ENCODE results near the gene LCLAT1. TPM values are rescaled to one million over a fixed set of nuclear protein-coding genes. Genes with fewer than 3 reads are reported as not detected.

LCLAT1 gene
- total and polyA plus RNA-seq, 2 donors (not counting 1 experiment from before 2014, with no cell fraction given): 5.1 to 21.9 TPM

GRCh38 chr2:30631051-30631671 lies 184.1 kb downstream of the LCLAT1 start:
- Mint-ChIP-seq H3K9me3 (ENCODE audit: insufficient read depth) (no peaks in the 10 kb centered on the region), H3K4me3 (no peak overlapping the region), H3K4me1 (peaks cover 21% of the 10 kb centered on the region), H3K27me3 (no peaks in the 10 kb centered on the region), H3K27ac (no peak overlapping the region)
- Histone ChIP-seq H3K9ac (ENCODE audit: low read length) (no peak overlapping the region), H3K27ac (ENCODE audit: low read length in 2 of 2) (no peak overlapping the region), H3K9me3 (ENCODE audit: control extremely low read depth in 1 of 3, control insufficient read depth in 2 of 3, insufficient read depth in 1 of 3, low read length in 2 of 3) (no peaks in the 10 kb centered on the region), H2AFZ (ENCODE audit: insufficient read depth, low read depth, low read length, poor library complexity, severe bottlenecking) (no peak overlapping the region), H3K36me3 (replicated peaks in 1 of 2; ENCODE audit: control extremely low read depth in 1 of 2, control insufficient read depth in 1 of 2, extremely low read depth in 1 of 2, insufficient read depth in 2 of 2, low read length in 1 of 2) (peaks cover 0 to 7% of the 10 kb centered on the region in 2 experiments), H3K4me3 (ENCODE audit: control extremely low read depth in 1 of 5, extremely low read depth in 1 of 5, insufficient read depth in 1 of 5, low read depth in 2 of 5, low read length in 4 of 5) (no peak overlapping the region), H3K4me2 (replicated peaks; ENCODE audit: low read depth, low read length, poor library complexity, severe bottlenecking) (no peak overlapping the region), H3K79me2 (ENCODE audit: control insufficient read depth, insufficient read depth, low read length) (no peaks in the 10 kb centered on the region), H3K27me3 (replicated peaks in 1 of 4; ENCODE audit: control extremely low read depth in 1 of 4, control insufficient read depth in 3 of 4, insufficient read depth in 4 of 4, low read length in 3 of 4) (no peaks in the 10 kb centered on the region), H4K20me1 (ENCODE audit: control insufficient read depth, insufficient read depth, low read length, poor library complexity, severe bottlenecking) (no peaks in the 10 kb centered on the region), H3K4me1 (ENCODE audit: control insufficient read depth in 2 of 2, insufficient read depth in 2 of 2, low read length in 2 of 2) (peaks cover 5 to 13% of the 10 kb centered on the region in 2 donors)
- peak; percentile 43 for ATAC-seq (ENCODE audit: low read depth)
- WGBS (ENCODE audit: insufficient coverage): no CpG with 5 or more reads among the region's 1 CpG
- ChIA-PET POLR2A (no interaction called here), CTCF (interaction anchor here (0.8 to 2.2 kb wide), 4 partner anchors 9 to 81 kb away, joined by 4 to 7 read pairs (median 5); no protein-coding TSS in a partner anchor)
- DNase-seq: peak; percentile 20
- TF ChIP-seq EZH2 (IDR thresholded peaks at IDR 0.05; ENCODE audit: borderline replicate concordance, insufficient read depth, low read depth, low read length, poor library complexity, severe bottlenecking) (no peak), CTCF (IDR thresholded peaks at IDR 0.05) (no peak)
- intact Hi-C loops (cut with micrococcal nuclease): no loop called here

GRCh38 chr2:30633039-30633438 lies 186.0 kb downstream of the LCLAT1 start:
- ATAC-seq (ENCODE audit: low read depth): no peak
- no peak overlapping the region for H3K27ac Mint-ChIP-seq
- ChIA-PET POLR2A (no interaction called here), CTCF (interaction anchor here (1.0 to 2.2 kb wide), 2 partner anchors 10 to 79 kb away, joined by 3 to 7 read pairs; no protein-coding TSS in a partner anchor)
- Histone ChIP-seq H3K27me3 (replicated peaks in 1 of 4; ENCODE audit: control extremely low read depth in 1 of 4, control insufficient read depth in 3 of 4, insufficient read depth in 4 of 4, low read length in 3 of 4) (no peaks in the 10 kb centered on the region), H3K27ac (ENCODE audit: low read length in 2 of 2) (no peak overlapping the region), H3K36me3 (replicated peaks in 1 of 2; ENCODE audit: control extremely low read depth in 1 of 2, control insufficient read depth in 1 of 2, extremely low read depth in 1 of 2, insufficient read depth in 2 of 2, low read length in 1 of 2) (peaks cover 0 to 7% of the 10 kb centered on the region in 2 experiments), H4K20me1 (ENCODE audit: control insufficient read depth, insufficient read depth, low read length, poor library complexity, severe bottlenecking) (no peaks in the 10 kb centered on the region), H3K4me2 (replicated peaks; ENCODE audit: low read depth, low read length, poor library complexity, severe bottlenecking) (no peak overlapping the region), H2AFZ (ENCODE audit: insufficient read depth, low read depth, low read length, poor library complexity, severe bottlenecking) (no peak overlapping the region), H3K4me3 (ENCODE audit: control extremely low read depth in 1 of 5, extremely low read depth in 1 of 5, insufficient read depth in 1 of 5, low read depth in 2 of 5, low read length in 4 of 5) (no peak overlapping the region), H3K4me1 (ENCODE audit: control insufficient read depth in 2 of 2, insufficient read depth in 2 of 2, low read length in 2 of 2) (peaks cover 5 to 12% of the 10 kb centered on the region in 2 donors), H3K79me2 (ENCODE audit: control insufficient read depth, insufficient read depth, low read length) (no peaks in the 10 kb centered on the region), H3K9ac (ENCODE audit: low read length) (no peak overlapping the region), H3K9me3 (ENCODE audit: control extremely low read depth in 1 of 3, control insufficient read depth in 2 of 3, insufficient read depth in 1 of 3, low read length in 2 of 3) (no peaks in the 10 kb centered on the region)
- H3K4me3 Mint-ChIP-seq: no peak overlapping the region
- WGBS (ENCODE audit: insufficient coverage): no CpG with 5 or more reads among the region's 4 CpGs
- no peaks in the 10 kb centered on the region for H3K9me3 Mint-ChIP-seq (ENCODE audit: insufficient read depth)
- H3K27me3 Mint-ChIP-seq: no peaks in the 10 kb centered on the region
- TF ChIP-seq EZH2 (IDR thresholded peaks at IDR 0.05; ENCODE audit: borderline replicate concordance, insufficient read depth, low read depth, low read length, poor library complexity, severe bottlenecking) (no peak), CTCF (IDR thresholded peaks at IDR 0.05) (no peak)
- H3K4me1 Mint-ChIP-seq: peaks cover 13% of the 10 kb centered on the region
- DNase-seq: no peak
- intact Hi-C loops (cut with micrococcal nuclease): no loop called here

Measured in B cell (primary cell).